GM12892 (cell line): ENCODE results near the gene MED15.

ENCODE experiments used
- POLR2A ChIP-seq: IDR thresholded peaks from 2 replicates; pipeline ENCODE4 v1.6.1; 2011; ENCODE audit warnings: low read depth, low read length, control low read depth
- POLR2AphosphoS5 ChIP-seq: IDR thresholded peaks from 2 replicates; pipeline ENCODE4 v1.6.1; 2011; ENCODE audit warnings: low read depth, low read length, control low read depth

GRCh38 chr22:20580179-20580578, 72.8 kb downstream of the MED15 start:
- TF ChIP-seq POLR2A: no peak
- no peak for TF ChIP-seq POLR2AphosphoS5
